Ishikawa (cell line): ENCODE results near the gene LTBP4.

ENCODE experiments used
- CEBPB ChIP-seq: IDR thresholded peaks from 2 replicates; pipeline ENCODE4 v1.6.1; 2012
- EP300 ChIP-seq: IDR thresholded peaks from 2 replicates; pipeline ENCODE4 v1.6.1; 2012; ENCODE audit warnings: borderline replicate concordance
- MAX ChIP-seq: IDR thresholded peaks from 2 replicates; pipeline ENCODE4 v1.6.1; 2012
- RAD21 ChIP-seq: IDR thresholded peaks from 2 replicates; pipeline ENCODE4 v1.6.1; 2012; ENCODE audit warnings: low read depth
- REST ChIP-seq: IDR thresholded peaks from 2 replicates; pipeline ENCODE4 v1.6.1; 2012; ENCODE audit warnings: low read depth, mild to moderate bottlenecking
- TAF1 ChIP-seq: IDR thresholded peaks from 2 replicates; pipeline ENCODE4 v1.6.1; 2012; ENCODE audit warnings: low read depth, mild to moderate bottlenecking
- TCF12 ChIP-seq: IDR thresholded peaks from 2 replicates; pipeline ENCODE4 v1.6.1; 2012; ENCODE audit warnings: low read depth
- TEAD4 ChIP-seq: IDR thresholded peaks from 2 replicates; pipeline ENCODE4 v1.6.1; 2012
- YY1 ChIP-seq: IDR thresholded peaks from 2 replicates; pipeline ENCODE4 v1.6.1; 2012; ENCODE audit warnings: low read depth
- ZBTB7A ChIP-seq: IDR thresholded peaks from 2 replicates; pipeline ENCODE4 v1.6.1; 2012; ENCODE audit warnings: low read depth

GRCh38 chr19:40661616-40662015 is 60.4 kb downstream of the LTBP4 start:
- TF ChIP-seq REST (no peak), YY1 (no peak), CEBPB (no peak), TEAD4 (no peak), RAD21 (no peak), TAF1 (no peak), ZBTB7A (no peak), MAX (no peak), TCF12 (no peak), EP300 (no peak)
